Globus pallidus (tissue), 1 donor: ENCODE results near the gene TINAG.
"Not testable (repeated sequence)": the region's sequence is repeated elsewhere in the genome, so short reads cannot be mapped to it uniquely, and the experiment has no call there.

Source experiments
- DNase-seq: peaks from one replicate; pipeline ENCODE4 v3.0.0-alpha.2; 2015; ENCODE audit warnings: low spot score

TINAG gene

GRCh38 chr6:54308986-54309315 is 710 bp downstream of the TINAG start:
- no peak for DNase-seq

GRCh38 chr6:54310377-54311152 is 2.3 kb downstream of the TINAG start:
- no peak for DNase-seq

- DNase-seq: no peak
Measured at GRCh38 chr6:54315656-54316055, 7.4 kb downstream of the TINAG start.

- DNase-seq: no peak
Measured at GRCh38 chr6:54320871-54321270, 12.6 kb downstream of the TINAG start.

GRCh38 chr6:54327631-54328030 is 19.4 kb downstream of the TINAG start:
- no peak for DNase-seq

GRCh38 chr6:54331571-54331970 is 23.3 kb downstream of the TINAG start:
- DNase-seq: not testable (repeated sequence)

GRCh38 chr6:54335871-54336270 is 27.6 kb downstream of the TINAG start:
- DNase-seq: no peak

GRCh38 chr6:54353975-54354374 is 45.7 kb downstream of the TINAG start:
- no peak for DNase-seq

GRCh38 chr6:54354608-54355007 is 46.4 kb downstream of the TINAG start:
- no peak for DNase-seq

- no peak for DNase-seq
Measured at GRCh38 chr6:54357141-54357540, 48.9 kb downstream of the TINAG start.

- no peak for DNase-seq
Measured at GRCh38 chr6:54361188-54361587, 52.9 kb downstream of the TINAG start.

GRCh38 chr6:54361734-54362133 is 53.5 kb downstream of the TINAG start:
- no peak for DNase-seq

GRCh38 chr6:54366667-54367327 is 58.6 kb downstream of the TINAG start:
- no peak for DNase-seq

- no peak for DNase-seq
Measured at GRCh38 chr6:54377776-54378175, 69.5 kb downstream of the TINAG start.

- DNase-seq: no peak
Measured at GRCh38 chr6:54386295-54386694, 78.1 kb downstream of the TINAG start.

GRCh38 chr6:54390362-54390761 is 82.1 kb downstream of the TINAG start:
- DNase-seq: no peak

- no peak for DNase-seq
Measured at GRCh38 chr6:54391577-54391976, 83.3 kb downstream of the TINAG start.

GRCh38 chr6:54403096-54403495 is 94.9 kb downstream of the TINAG start:
- no peak for DNase-seq

GRCh38 chr6:54404791-54405190 is 96.5 kb downstream of the TINAG start:
- DNase-seq: no peak

GRCh38 chr6:54411767-54412166 is 103.5 kb downstream of the TINAG start:
- no peak for DNase-seq

GRCh38 chr6:54415517-54415916 is 107.3 kb downstream of the TINAG start:
- DNase-seq: no peak

- no peak for DNase-seq
Measured at GRCh38 chr6:54419885-54420284, 111.6 kb downstream of the TINAG start.

GRCh38 chr6:54426995-54427394 is 118.8 kb downstream of the TINAG start:
- DNase-seq: no peak

- DNase-seq: no peak
Measured at GRCh38 chr6:54427396-54427937, 119.2 kb downstream of the TINAG start.
